ENCODE measurements around the gene RALA. TPM values are rescaled to one million over a fixed set of nuclear protein-coding genes. Genes with fewer than 3 reads are reported as not detected.
A peak's percentile ranks its signal among the peaks of the same experiment; 100 is the strongest.
"Not testable (repeated sequence)": the region's sequence is repeated elsewhere in the genome, so short reads cannot be mapped to it uniquely, and the experiment has no call there.

The RALA gene
- total and polyA plus RNA-seq, 2 donors = 11.6 to 38.2 TPM

GRCh38 chr7:39681887-39682441 is 58.6 kb downstream of the RALA start:
- no peaks in the 10 kb centered on the region for H3K36me3 ChIP-seq (ENCODE audit: control insufficient read depth in 2 of 2, insufficient read depth in 2 of 2, low read length in 1 of 2)
- peaks cover 5 to 16% of the 10 kb centered on the region in 2 donors for H3K4me1 ChIP-seq (ENCODE audit: control insufficient read depth in 2 of 2, insufficient read depth in 2 of 2, low read length in 2 of 2)
- DNase-seq (ENCODE audit: low read depth in 6 of 9, low spot score in 9 of 9) = peak in 5 of 9 donors; percentile 6 to 35 (median 18)
- H3K9me3 ChIP-seq (ENCODE audit: control insufficient read depth in 2 of 2, insufficient read depth in 1 of 2, low read length in 1 of 2) = peaks cover 0 to under 1% of the 10 kb centered on the region in 2 donors
- H3K4me3 ChIP-seq (ENCODE audit: low read length in 2 of 2) = no peak overlapping the region
- 79% methylated on average over 3 of the region's 3 CpGs for WGBS
- H3K27me3 ChIP-seq (ENCODE audit: control insufficient read depth in 2 of 2, insufficient read depth in 1 of 2, low read length in 1 of 2) = no peaks in the 10 kb centered on the region
- peak overlapping the region in 1 of 2 donors; percentile 48 for H3K27ac ChIP-seq (ENCODE audit: low read depth in 1 of 2, low read length in 1 of 2)

- Histone ChIP-seq H3K27me3 (ENCODE audit: control insufficient read depth in 2 of 2, insufficient read depth in 1 of 2, low read length in 1 of 2) (no peaks in the 10 kb centered on the region), H3K4me1 (ENCODE audit: control insufficient read depth in 2 of 2, insufficient read depth in 2 of 2, low read length in 2 of 2) (peaks cover 5 to 16% of the 10 kb centered on the region in 2 donors), H3K36me3 (ENCODE audit: control insufficient read depth in 2 of 2, insufficient read depth in 2 of 2, low read length in 1 of 2) (no peaks in the 10 kb centered on the region), H3K27ac (ENCODE audit: low read depth in 1 of 2, low read length in 1 of 2) (peak overlapping the region in 1 of 2 donors; percentile 50), H3K4me3 (ENCODE audit: low read length in 2 of 2) (no peak overlapping the region), H3K9me3 (ENCODE audit: control insufficient read depth in 2 of 2, insufficient read depth in 1 of 2, low read length in 1 of 2) (no peaks in the 10 kb centered on the region)
- WGBS = 92% methylated on average over 2 of the region's 2 CpGs
- DNase-seq (ENCODE audit: low read depth in 6 of 9, low spot score in 9 of 9) = no peak
Observed at GRCh38 chr7:39683216-39683845, 60.0 kb downstream of the RALA start.

GRCh38 chr7:39686261-39686924 is 63.0 kb downstream of the RALA start:
- Histone ChIP-seq H3K27me3 (ENCODE audit: control insufficient read depth in 2 of 2, insufficient read depth in 1 of 2, low read length in 1 of 2) (no peaks in the 10 kb centered on the region), H3K27ac (ENCODE audit: low read depth in 1 of 2, low read length in 1 of 2) (no peak overlapping the region), H3K9me3 (ENCODE audit: control insufficient read depth in 2 of 2, insufficient read depth in 1 of 2, low read length in 1 of 2) (no peaks in the 10 kb centered on the region), H3K4me1 (ENCODE audit: control insufficient read depth in 2 of 2, insufficient read depth in 2 of 2, low read length in 2 of 2) (peaks cover 5 to 16% of the 10 kb centered on the region in 2 donors), H3K36me3 (ENCODE audit: control insufficient read depth in 2 of 2, insufficient read depth in 2 of 2, low read length in 1 of 2) (peaks cover 0 to 13% of the 10 kb centered on the region in 2 donors), H3K4me3 (ENCODE audit: low read length in 2 of 2) (no peak overlapping the region)
- WGBS = 96% methylated on average over 3 of the region's 3 CpGs
- DNase-seq (ENCODE audit: low read depth in 6 of 9, low spot score in 9 of 9) = no peak

GRCh38 chr7:39688611-39689480 is 65.5 kb downstream of the RALA start:
- Histone ChIP-seq H3K4me3 (ENCODE audit: low read length in 2 of 2) (no peak overlapping the region), H3K4me1 (ENCODE audit: control insufficient read depth in 2 of 2, insufficient read depth in 2 of 2, low read length in 2 of 2) (no peaks in the 10 kb centered on the region), H3K36me3 (ENCODE audit: control insufficient read depth in 2 of 2, insufficient read depth in 2 of 2, low read length in 1 of 2) (peaks cover 0 to 16% of the 10 kb centered on the region in 2 donors), H3K27me3 (ENCODE audit: control insufficient read depth in 2 of 2, insufficient read depth in 1 of 2, low read length in 1 of 2) (no peaks in the 10 kb centered on the region), H3K27ac (ENCODE audit: low read depth in 1 of 2, low read length in 1 of 2) (no peak overlapping the region), H3K9me3 (ENCODE audit: control insufficient read depth in 2 of 2, insufficient read depth in 1 of 2, low read length in 1 of 2) (no peaks in the 10 kb centered on the region)
- no peak for DNase-seq (ENCODE audit: low read depth in 6 of 9, low spot score in 9 of 9)
- WGBS = 91% methylated on average over 9 of the region's 9 CpGs

GRCh38 chr7:39691821-39692220 is 68.4 kb downstream of the RALA start:
- no peak for DNase-seq (ENCODE audit: low read depth in 6 of 9, low spot score in 9 of 9)
- Histone ChIP-seq H3K9me3 (ENCODE audit: control insufficient read depth in 2 of 2, insufficient read depth in 1 of 2, low read length in 1 of 2) (no peaks in the 10 kb centered on the region), H3K4me3 (ENCODE audit: low read length in 2 of 2) (no peak overlapping the region), H3K27ac (ENCODE audit: low read depth in 1 of 2, low read length in 1 of 2) (no peak overlapping the region), H3K36me3 (ENCODE audit: control insufficient read depth in 2 of 2, insufficient read depth in 2 of 2, low read length in 1 of 2) (peaks cover 0 to 16% of the 10 kb centered on the region in 2 donors), H3K27me3 (ENCODE audit: control insufficient read depth in 2 of 2, insufficient read depth in 1 of 2, low read length in 1 of 2) (no peaks in the 10 kb centered on the region), H3K4me1 (ENCODE audit: control insufficient read depth in 2 of 2, insufficient read depth in 2 of 2, low read length in 2 of 2) (no peaks in the 10 kb centered on the region)
- 97% methylated on average over 2 of the region's 2 CpGs for WGBS

GRCh38 chr7:39693086-39693485 is 69.7 kb downstream of the RALA start:
- H3K27ac ChIP-seq (ENCODE audit: low read depth in 1 of 2, low read length in 1 of 2); H3K9me3 ChIP-seq (ENCODE audit: control insufficient read depth in 2 of 2, insufficient read depth in 1 of 2, low read length in 1 of 2); H3K27me3 ChIP-seq (ENCODE audit: control insufficient read depth in 2 of 2, insufficient read depth in 1 of 2, low read length in 1 of 2); H3K4me1 ChIP-seq (ENCODE audit: control insufficient read depth in 2 of 2, insufficient read depth in 2 of 2, low read length in 2 of 2); DNase-seq (ENCODE audit: low read depth in 6 of 9, low spot score in 9 of 9); H3K4me3 ChIP-seq (ENCODE audit: low read length in 2 of 2): not testable (repeated sequence)
- H3K36me3 ChIP-seq (ENCODE audit: control insufficient read depth in 2 of 2, insufficient read depth in 2 of 2, low read length in 1 of 2) = peaks cover 10 to 22% of the 10 kb centered on the region in 2 donors
- WGBS = 72% methylated on average over 4 of the region's 4 CpGs

GRCh38 chr7:39693812-39694211 is 70.4 kb downstream of the RALA start:
- no peak for DNase-seq (ENCODE audit: low read depth in 6 of 9, low spot score in 9 of 9)
- WGBS = 96% methylated on average over 2 of the region's 2 CpGs
- Histone ChIP-seq H3K27me3 (ENCODE audit: control insufficient read depth in 2 of 2, insufficient read depth in 1 of 2, low read length in 1 of 2) (no peaks in the 10 kb centered on the region), H3K4me3 (ENCODE audit: low read length in 2 of 2) (no peak overlapping the region), H3K4me1 (ENCODE audit: control insufficient read depth in 2 of 2, insufficient read depth in 2 of 2, low read length in 2 of 2) (no peaks in the 10 kb centered on the region), H3K36me3 (ENCODE audit: control insufficient read depth in 2 of 2, insufficient read depth in 2 of 2, low read length in 1 of 2) (peaks cover 10 to 22% of the 10 kb centered on the region in 2 donors), H3K27ac (ENCODE audit: low read depth in 1 of 2, low read length in 1 of 2) (no peak overlapping the region), H3K9me3 (ENCODE audit: control insufficient read depth in 2 of 2, insufficient read depth in 1 of 2, low read length in 1 of 2) (no peaks in the 10 kb centered on the region)

- Histone ChIP-seq H3K9me3 (ENCODE audit: control insufficient read depth in 2 of 2, insufficient read depth in 1 of 2, low read length in 1 of 2) (no peaks in the 10 kb centered on the region), H3K4me1 (ENCODE audit: control insufficient read depth in 2 of 2, insufficient read depth in 2 of 2, low read length in 2 of 2) (peaks cover 0 to 3% of the 10 kb centered on the region in 2 donors), H3K27me3 (ENCODE audit: control insufficient read depth in 2 of 2, insufficient read depth in 1 of 2, low read length in 1 of 2) (no peaks in the 10 kb centered on the region), H3K27ac (ENCODE audit: low read depth in 1 of 2, low read length in 1 of 2) (no peak overlapping the region), H3K4me3 (ENCODE audit: low read length in 2 of 2) (no peak overlapping the region), H3K36me3 (ENCODE audit: control insufficient read depth in 2 of 2, insufficient read depth in 2 of 2, low read length in 1 of 2) (peaks cover 18% of the 10 kb centered on the region in 2 donors)
- WGBS = 98% methylated on average over 3 of the region's 3 CpGs
- no peak for DNase-seq (ENCODE audit: low read depth in 6 of 9, low spot score in 9 of 9)
Observed at GRCh38 chr7:39695852-39696586, 72.6 kb downstream of the RALA start.

Data from thymus (tissue), 11 donors.